ENCODE data around the gene NSDHL. TPM values are rescaled to one million over a fixed set of nuclear protein-coding genes. Genes with fewer than 3 reads are reported as not detected.

NSDHL gene
- total RNA-seq, 1 experiment from 2014 or later, result 31.6 TPM

DNA sequence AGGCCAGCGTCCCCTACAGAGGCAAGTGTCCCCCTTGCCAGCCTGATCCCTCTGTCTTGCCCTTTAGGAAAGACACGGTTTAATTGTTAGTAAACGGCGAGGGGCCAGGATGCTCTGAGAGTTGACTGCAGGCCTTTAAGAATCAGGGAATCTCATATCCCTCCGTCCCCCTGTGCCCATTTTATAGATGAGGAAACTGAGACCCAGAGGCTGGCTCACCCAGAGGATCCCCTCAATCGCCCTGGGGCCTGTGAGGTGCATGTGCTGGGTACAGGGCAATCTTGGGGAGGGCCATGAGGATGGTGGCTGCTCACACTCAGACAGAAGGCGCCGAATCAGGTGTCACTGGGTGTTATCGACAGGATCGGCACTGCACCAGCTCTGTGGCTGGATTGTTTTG is 67.6 kb downstream of the NSDHL start:
- peaks cover 22% of the 10 kb centered on the region for H3K27me3 Mint-ChIP-seq (ENCODE audit: low read depth)
- H3K27ac Mint-ChIP-seq, result no peak overlapping the region
- Histone ChIP-seq H3K9ac (ENCODE audit: extremely low read depth, insufficient read length, low read length) (no peak overlapping the region), H4K8ac (replicated peaks; ENCODE audit: insufficient read length, low read depth, low read length) (no peak overlapping the region), H4K5ac (ENCODE audit: insufficient read length, low read depth, low read length) (no peak overlapping the region), H3K56ac (ENCODE audit: insufficient read length, low read depth, low read length) (no peak overlapping the region), H2BK120ac (ENCODE audit: low read depth, low read length, poor library complexity, severe bottlenecking) (no peak overlapping the region), H4K20me1 (ENCODE audit: control insufficient read depth, insufficient read depth, insufficient read length) (no peaks in the 10 kb centered on the region), H2BK20ac (ENCODE audit: low read depth, low read length, poor library complexity, severe bottlenecking) (no peak overlapping the region), H3K4me2 (ENCODE audit: insufficient read depth, insufficient read length, low read length) (peak overlapping the region; percentile 49), H4K91ac (ENCODE audit: insufficient read length, low read depth, low read length) (no peak overlapping the region), H3K14ac (ENCODE audit: insufficient read depth, low read length) (no peak overlapping the region), H3T11ph (ENCODE audit: low read length) (no peak overlapping the region), H3K79me2 (ENCODE audit: insufficient read depth, low read length) (no peaks in the 10 kb centered on the region), H3K4me1 (ENCODE audit: insufficient read depth, low read length) (no peaks in the 10 kb centered on the region; the same call in 1 of the 2 replicates), H3K23me2 (ENCODE audit: insufficient read length, low read depth, low read length, poor library complexity, severe bottlenecking) (peaks cover 9% of the 10 kb centered on the region), H3K4ac (ENCODE audit: low read depth, low read length) (no peak overlapping the region), H2AK5ac (ENCODE audit: insufficient read length, low read length) (no peak overlapping the region), H2BK15ac (ENCODE audit: low read depth, low read length) (no peak overlapping the region), H3K27me3 (ENCODE audit: insufficient read depth, low read length) (no peaks in the 10 kb centered on the region), H2AFZ (ENCODE audit: low read length) (no peak overlapping the region), H3K23ac (ENCODE audit: insufficient read length, low read depth, low read length) (no peak overlapping the region), H3K79me1 (ENCODE audit: insufficient read depth, low read depth, low read length, poor library complexity, severe bottlenecking) (no peaks in the 10 kb centered on the region), H3K18ac (ENCODE audit: insufficient read length, low read depth, low read length) (no peak overlapping the region), H2BK5ac (ENCODE audit: insufficient read length, low read length) (no peak overlapping the region), H2BK12ac (ENCODE audit: insufficient read length, low read depth, low read length) (no peak overlapping the region), H3K27ac (ENCODE audit: insufficient read length, low read depth, low read length) (no peak overlapping the region), H3K9me3 (ENCODE audit: control insufficient read depth, low read depth, low read length) (peaks cover 33% of the 10 kb centered on the region)
- peaks cover 26 to 39% of the 10 kb centered on the region in 2 experiments for H3K4me1 Mint-ChIP-seq
- H3K36me3 Mint-ChIP-seq (ENCODE audit: insufficient read depth in 1 of 3, low read depth in 3 of 3), result peaks cover 0 to 12% (median 7%) of the 10 kb centered on the region in 3 experiments; a peak in 6 of 7 replicates
- TF ChIP-seq, protein P1, sequence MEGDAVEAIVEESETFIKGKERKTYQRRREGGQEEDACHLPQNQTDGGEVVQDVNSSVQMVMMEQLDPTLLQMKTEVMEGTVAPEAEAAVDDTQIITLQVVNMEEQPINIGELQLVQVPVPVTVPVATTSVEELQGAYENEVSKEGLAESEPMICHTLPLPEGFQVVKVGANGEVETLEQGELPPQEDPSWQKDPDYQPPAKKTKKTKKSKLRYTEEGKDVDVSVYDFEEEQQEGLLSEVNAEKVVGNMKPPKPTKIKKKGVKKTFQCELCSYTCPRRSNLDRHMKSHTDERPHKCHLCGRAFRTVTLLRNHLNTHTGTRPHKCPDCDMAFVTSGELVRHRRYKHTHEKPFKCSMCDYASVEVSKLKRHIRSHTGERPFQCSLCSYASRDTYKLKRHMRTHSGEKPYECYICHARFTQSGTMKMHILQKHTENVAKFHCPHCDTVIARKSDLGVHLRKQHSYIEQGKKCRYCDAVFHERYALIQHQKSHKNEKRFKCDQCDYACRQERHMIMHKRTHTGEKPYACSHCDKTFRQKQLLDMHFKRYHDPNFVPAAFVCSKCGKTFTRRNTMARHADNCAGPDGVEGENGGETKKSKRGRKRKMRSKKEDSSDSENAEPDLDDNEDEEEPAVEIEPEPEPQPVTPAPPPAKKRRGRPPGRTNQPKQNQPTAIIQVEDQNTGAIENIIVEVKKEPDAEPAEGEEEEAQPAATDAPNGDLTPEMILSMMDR (conservative IDR thresholded peaks at IDR 0.05), result no peak
- no CpG with 5 or more reads among the region's 10 CpGs for WGBS (ENCODE audit: extremely low coverage, insufficient read length, low lambda C conversion rate)
- no peak for DNase-seq
- peaks cover 73 to 76% of the 10 kb centered on the region in 2 experiments for H3K9me3 Mint-ChIP-seq
- H3K4me3 Mint-ChIP-seq, result peak overlapping the region; percentile 48 to 63; a peak in 3 of 5 replicates

Measured in H9 (cell line).